AG04449 (cell line): ENCODE measurements around the gene HOXD3.
A peak's percentile ranks its signal among the peaks of the same experiment; 100 is the strongest.

Source experiments
- CTCF ChIA-PET: fragments of 350-600 bp; formaldehyde crosslinking; extraction: SDS; loops from one replicate; lab custom pipeline; 2021; ENCODE audit warnings: antibody characterized with exemption; lab: Yijun Ruan, JAX
- POLR2A ChIA-PET: fragments of 400-600, 350-600 bp; formaldehyde crosslinking; extraction: SDS; loops from one replicate; lab custom pipeline; 2020; ENCODE audit warnings: antibody characterized with exemption, inconsistent platforms; lab: Yijun Ruan, JAX
- DNase-seq: peaks from one replicate; pipeline ENCODE4 v3.0.0-alpha.2; 2010; ENCODE audit warnings: low read depth, low spot score
- H3K4me3 ChIP-seq: 2 replicates; pipeline ENCODE4 v1.5.1; 2011; ENCODE audit warnings: low read depth, mild to moderate bottlenecking, control low read depth, low read length
- CTCF ChIP-seq: IDR thresholded peaks from one replicate; pipeline ENCODE4 v1.5.1; 2011; ENCODE audit warnings: mild to moderate bottlenecking, moderate library complexity, low read length, control low read depth, inconsistent platforms; ENCODE audit not compliant: insufficient read depth; ENCODE audit errors: missing control alignments

Gene HOXD3

DNA sequence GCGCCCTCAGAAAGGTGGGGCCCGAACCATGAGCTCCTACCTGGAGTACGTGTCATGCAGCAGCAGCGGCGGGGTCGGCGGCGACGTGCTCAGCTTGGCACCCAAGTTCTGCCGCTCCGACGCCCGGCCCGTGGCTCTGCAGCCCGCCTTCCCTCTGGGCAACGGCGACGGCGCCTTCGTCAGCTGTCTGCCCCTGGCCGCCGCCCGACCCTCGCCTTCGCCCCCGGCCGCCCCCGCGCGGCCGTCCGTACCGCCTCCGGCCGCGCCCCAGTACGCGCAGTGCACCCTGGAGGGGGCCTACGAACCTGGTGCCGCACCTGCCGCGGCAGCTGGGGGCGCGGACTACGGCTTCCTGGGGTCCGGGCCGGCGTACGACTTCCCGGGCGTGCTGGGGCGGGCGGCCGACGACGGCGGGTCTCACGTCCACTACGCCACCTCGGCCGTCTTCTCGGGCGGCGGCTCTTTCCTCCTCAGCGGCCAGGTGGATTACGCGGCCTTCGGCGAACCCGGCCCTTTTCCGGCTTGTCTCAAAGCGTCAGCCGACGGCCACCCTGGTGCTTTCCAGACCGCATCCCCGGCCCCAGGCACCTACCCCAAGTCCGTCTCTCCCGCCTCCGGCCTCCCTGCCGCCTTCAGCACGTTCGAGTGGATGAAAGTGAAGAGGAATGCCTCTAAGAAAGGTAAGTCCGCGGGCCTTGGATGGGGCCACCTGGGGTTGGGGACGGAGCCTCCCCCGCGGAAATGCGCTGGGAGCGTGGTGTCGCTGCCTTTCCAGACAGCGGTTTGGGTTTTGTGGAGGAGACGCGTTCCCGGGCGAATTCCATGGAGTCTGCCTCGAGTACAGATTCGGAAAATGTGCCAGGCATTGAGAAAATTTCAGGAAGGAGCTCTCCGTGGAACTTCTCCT lies 31.9 kb downstream of the HOXD3 start:
- ChIA-PET CTCF (interaction anchor here (0.8 to 1.4 kb wide), 4 partner anchors 9 to 266 kb away, joined by 3 to 6 read pairs (median 4); no protein-coding TSS in a partner anchor), POLR2A (interaction anchor here (0.5 kb wide), 1 partner anchor 58 kb away, joined by 3 read pairs; no protein-coding TSS in a partner anchor)
- no peak for DNase-seq
- TF ChIP-seq CTCF, result no peak
- peak overlapping the region; percentile 72 for H3K4me3 ChIP-seq

DNA sequence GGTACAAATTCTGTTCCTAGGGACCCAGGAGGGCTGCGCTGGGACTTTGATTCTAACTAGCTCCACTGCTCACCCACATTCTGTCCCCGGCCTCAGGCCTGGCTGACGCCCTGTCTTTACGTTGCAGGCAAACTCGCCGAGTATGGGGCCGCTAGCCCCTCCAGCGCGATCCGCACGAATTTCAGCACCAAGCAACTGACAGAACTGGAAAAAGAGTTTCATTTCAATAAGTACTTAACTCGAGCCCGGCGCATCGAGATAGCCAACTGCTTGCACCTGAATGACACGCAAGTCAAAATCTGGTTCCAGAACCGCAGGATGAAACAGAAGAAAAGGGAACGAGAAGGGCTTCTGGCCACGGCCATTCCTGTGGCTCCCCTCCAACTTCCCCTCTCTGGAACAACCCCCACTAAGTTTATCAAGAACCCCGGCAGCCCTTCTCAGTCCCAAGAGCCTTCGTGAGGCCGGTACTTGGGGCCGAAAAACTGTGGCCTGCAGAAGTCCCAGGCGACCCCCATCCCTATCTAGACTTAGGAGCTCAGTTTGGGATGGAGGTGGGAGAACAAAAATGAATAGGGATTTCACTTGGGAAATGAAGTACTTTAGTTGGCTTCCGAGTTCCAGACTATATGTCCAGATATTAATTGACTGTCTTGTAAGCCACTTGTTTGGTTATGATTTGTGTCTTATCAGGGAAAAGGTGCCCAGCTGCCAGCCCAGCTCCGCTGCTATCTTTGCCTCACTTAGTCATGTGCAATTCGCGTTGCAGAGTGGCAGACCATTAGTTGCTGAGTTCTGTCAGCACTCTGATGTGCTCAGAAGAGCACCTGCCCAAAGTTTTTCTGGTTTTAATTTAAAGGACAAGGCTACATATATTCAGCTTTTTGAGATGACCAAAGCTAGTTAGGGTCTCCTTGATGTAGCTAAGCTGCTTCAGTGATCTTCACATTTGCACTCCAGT lies 32.9 kb downstream of the HOXD3 start:
- no peak for DNase-seq
- peak overlapping the region; percentile 72; the same call in 1 of the 2 replicates for H3K4me3 ChIP-seq

GRCh38 chr2:176192351-176192750 lies 35.2 kb downstream of the HOXD3 start:
- no peak overlapping the region for H3K4me3 ChIP-seq
- DNase-seq, result no peak
- no peak for TF ChIP-seq CTCF
- POLR2A ChIA-PET, result no interaction called here
- CTCF ChIA-PET, result no interaction called here

More for the DNA sequence above, 32.9 kb downstream of the HOXD3 start:
- no peak for TF ChIP-seq CTCF
- CTCF ChIA-PET, result interaction anchor here (1.3 to 1.4 kb wide), 2 partner anchors 10 to 265 kb away, joined by 4 to 6 read pairs; no protein-coding TSS in a partner anchor
- POLR2A ChIA-PET, result no interaction called here

- no peak for TF ChIP-seq CTCF
- ChIA-PET POLR2A (no interaction called here), CTCF (no interaction called here)
- no peak overlapping the region for H3K4me3 ChIP-seq
- no peak for DNase-seq
Measured at GRCh38 chr2:176193048-176193447, 35.9 kb downstream of the HOXD3 start.

GRCh38 chr2:176199902-176200301 lies 42.8 kb downstream of the HOXD3 start:
- POLR2A ChIA-PET, result no interaction called here
- no peak for DNase-seq
- CTCF ChIA-PET, result interaction anchor here (0.6 to 1.6 kb wide), 3 partner anchors 11 to 255 kb away, joined by 3 to 5 read pairs (median 3); partner anchors contain the start of gene HOXD1

More at GRCh38 chr2:176199902-176200301, 42.8 kb downstream of the HOXD3 start:
- H3K4me3 ChIP-seq, result no peak overlapping the region
- no peak for TF ChIP-seq CTCF
